Stimulated activated CD4-positive, alpha-beta T cell treated with anti-CD3 and anti-CD28 coated beads, Interleukin-12 subunit alpha, Interleukin-12 subunit beta, amount 100 ng/mL, for 24 hours (primary cell): ENCODE results near the gene KATNIP.

Source experiments
- DNase-seq, 2 experiments: peaks; one replicate each; pipeline ENCODE4 v3.0.0-alpha.2; 2020; ENCODE audit warnings: low read depth in 2 of 2

The KATNIP gene

DNA sequence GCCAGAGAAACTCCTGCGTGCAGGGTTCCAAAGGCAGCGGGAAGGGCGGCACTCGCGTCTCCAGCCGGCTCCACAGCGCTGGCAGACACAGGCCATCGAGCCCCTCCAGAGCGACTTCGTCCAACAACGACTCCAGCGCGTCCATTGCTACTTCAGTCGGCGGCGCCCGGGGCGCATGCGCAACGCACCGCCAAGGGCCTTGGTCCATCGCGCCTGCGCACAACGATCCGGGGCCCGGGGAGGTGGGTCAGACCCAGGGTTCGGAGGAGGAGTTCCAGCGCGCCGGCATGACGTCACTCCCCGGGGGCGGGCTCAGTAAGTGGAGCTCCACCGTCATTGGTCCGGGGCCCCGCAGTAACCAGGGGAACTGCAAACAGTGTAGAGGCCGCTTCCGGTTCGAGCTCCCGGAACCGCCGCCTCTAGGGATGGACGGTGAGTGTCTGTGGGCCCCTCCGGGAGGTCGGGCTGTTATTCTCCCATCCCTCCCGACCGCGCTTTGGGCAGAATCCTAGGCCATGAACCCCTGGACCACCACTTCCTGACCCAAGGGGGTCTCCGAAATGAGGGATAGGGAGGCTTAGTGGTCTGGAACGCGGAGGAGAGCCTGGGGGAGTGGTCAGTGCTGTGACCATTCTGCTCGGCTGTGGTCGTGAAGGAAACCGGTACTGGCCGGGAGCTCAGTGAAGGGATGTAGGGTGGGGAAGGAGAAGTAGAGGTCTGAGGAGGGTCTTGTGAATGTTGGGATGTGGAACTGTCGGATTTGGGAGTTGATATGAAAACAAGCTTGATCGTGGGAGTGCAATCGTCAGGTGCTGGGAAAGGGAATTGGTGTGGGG lies at the start of gene KATNIP, which contains the start of gene GTF3C1:
TSS of gene KATNIP (plus strand) at position 399 of the 836 bp plus-strand sequence. CDS start at position 426, 27 bp downstream.
TSS of gene GTF3C1 (minus strand) at position 168 of the 836 bp plus-strand sequence. CDS start at position 145, 23 bp downstream.
- peak; percentile 100 for DNase-seq

DNA sequence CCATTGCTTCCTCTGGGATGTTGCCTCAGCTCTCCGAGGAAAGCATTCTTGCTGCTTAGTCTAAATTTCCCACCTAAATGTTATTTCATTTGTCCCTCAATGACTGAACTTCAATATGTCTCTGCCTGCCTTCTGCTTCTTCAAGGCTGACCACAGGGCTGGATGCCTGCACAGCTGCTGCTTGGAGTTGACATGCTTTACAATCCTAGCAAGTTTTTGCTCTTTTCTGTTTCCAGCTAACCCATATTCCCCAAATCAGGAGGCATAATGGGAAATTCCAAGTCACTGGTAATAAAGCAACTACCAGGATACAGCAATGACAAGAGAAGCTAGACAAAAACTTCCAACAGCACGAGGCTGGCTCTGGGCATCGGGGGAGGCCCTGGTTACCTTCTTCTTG lies 49.1 kb upstream of the KATNIP start:
- no peak for DNase-seq

DNA sequence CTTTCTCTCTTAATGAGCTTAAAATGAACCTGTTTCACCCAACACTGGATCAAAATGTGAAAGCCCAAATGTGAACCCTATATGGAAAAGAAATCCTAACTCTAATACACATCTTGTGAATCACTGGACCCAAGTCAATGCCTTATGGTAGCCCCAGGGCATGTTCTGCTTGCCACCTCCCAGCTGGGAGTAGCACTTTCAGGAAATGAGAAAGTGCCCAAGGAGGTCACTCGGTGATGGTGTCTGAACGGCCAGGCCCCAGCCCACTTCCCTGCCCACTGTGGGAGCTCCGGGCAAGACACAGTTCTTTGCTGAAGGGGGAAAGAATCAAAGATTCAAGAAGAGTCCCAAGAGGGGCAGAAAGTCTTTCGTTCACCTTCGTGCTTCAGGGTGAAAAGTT lies 46.3 kb upstream of the KATNIP start:
- no peak for DNase-seq

DNA sequence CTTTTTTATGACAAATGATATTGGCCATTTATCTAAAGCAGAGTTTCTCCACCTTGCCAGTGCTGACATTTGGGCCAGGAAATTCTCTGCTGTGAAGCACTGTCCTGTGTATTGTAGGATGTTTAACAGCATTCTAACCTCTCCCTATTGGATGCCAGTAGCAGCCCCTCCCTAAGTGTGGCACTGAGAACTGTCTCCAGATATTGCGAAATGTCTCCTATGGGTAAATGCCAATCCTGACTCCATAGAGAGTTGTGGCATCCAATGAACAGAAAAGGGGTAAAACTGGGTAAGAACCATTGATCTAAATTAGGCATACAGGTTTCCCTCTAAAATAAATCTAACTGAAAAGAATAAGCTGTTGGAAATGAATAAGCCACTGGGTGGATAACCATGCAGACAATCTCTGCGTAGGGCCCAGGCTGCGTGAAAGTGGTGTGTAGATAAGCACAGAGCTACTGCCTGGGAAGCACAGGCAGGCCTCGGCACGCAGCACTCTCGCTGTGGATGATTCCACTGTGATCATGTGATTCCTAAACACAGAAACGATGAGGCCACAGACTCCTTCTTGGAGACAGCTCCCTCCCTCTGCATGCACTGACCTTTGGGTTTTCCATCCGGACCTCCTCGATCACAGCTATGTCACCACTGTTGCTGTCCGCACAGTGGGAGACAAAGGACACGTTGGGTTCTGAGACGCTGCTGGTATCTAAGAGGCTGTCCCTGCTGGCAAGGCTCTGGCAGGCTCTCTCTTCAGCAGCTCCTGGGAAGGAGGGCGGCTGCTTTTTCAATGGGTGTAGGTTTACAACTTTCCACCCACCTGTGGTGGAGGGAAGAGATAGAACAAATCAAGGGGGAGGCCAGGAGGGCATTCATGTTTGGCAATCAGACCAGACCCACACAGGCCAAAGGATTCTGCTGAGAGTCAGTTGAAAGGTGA lies 44.4 kb upstream of the KATNIP start:
- DNase-seq, result no peak

DNA sequence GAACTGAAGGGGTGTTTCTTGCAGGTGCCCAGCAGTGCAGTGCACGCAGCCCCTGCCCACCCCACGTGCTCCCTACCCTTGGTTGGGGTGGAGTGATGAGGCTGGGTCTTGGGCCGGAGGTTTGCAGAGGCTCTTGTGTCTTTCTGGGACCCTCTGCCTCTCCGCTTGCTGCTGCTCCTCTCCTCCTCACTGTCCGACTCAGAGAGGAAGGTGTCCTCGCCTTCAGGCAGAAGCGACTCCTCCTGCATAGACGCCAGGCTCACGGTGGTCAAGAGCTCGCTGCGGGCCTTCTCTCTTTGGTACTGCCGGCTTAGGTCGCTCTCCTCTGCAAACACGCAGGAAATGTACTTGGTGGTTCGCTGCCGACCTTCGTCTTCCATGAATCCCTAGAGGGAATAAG lies 43.2 kb upstream of the KATNIP start:
- no peak for DNase-seq

DNA sequence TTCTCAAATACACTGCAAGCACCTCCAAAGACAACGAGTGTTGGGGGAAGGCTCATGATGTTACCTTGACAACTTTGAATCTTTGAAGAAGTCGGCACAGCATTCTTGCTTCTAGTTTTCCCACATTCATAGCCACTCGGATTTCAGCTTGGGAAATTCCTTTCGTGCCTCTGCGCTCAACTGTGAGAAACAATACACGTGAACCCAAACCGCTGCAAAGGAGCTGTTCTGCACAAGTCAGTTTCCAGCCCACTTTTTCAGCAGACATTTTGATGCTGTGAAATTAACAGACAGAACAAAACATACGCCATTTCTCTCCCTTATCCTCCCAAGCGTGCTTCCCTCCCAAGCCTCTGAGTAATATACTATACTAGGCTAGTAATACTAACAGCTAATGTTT lies 41.5 kb upstream of the KATNIP start:
- DNase-seq, result no peak

DNA sequence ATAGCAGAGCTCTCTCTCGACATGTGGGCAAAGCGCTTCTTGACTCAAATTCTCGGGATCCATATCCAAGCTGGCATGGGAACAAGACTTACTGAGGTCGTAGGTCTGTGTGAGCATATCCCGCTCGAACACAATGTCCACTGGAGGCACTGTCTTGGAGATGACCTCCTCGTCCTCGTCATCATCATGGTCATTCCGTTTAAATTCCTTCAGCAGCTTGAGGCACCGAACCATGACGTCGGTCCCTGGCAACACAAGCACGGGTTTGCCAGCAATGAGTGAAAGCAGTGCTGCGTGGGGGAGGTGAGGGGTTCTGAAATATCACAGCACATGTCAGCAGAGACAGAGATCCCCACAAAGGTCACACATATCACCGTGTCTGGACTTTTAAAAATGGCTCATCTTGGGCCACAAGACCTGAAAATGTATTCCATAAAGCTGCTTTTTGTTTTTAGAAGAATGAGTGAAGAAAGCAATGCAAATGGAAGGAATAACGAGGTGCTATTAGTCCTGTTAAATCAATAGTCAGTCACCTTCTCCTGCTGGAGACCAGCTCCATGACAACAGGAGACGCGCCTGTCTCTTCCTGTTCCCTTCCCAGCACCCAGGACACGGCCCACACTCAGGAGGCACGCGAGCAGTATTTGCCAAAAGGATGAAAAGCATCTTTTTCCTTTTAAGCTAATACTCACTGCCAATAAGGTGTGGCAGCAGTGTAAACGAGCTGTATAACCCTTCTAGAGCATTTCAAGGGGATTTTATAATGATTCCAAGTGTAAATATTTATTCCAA lies 38.1 kb upstream of the KATNIP start:
- DNase-seq, result no peak

DNA sequence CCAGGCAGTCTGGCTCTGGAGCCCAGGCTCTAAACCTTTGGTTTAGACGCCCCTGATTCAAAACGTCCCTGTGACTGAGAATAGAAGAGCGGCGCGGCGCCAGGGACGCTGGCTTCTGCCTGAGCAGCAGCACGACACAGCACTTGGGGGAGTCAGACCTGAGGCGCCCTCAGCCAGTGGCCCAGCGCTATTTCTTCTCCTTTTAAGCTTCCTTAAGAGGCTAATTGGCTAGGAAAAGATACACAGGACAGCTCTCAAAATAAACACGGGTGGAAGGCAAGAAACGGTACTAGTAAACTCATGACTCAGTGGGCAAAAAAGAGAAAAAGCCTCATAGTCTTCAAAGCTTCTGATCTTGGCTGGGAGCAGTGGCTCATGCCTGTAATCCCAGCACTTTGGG lies 35.1 kb upstream of the KATNIP start:
- no peak for DNase-seq

DNA sequence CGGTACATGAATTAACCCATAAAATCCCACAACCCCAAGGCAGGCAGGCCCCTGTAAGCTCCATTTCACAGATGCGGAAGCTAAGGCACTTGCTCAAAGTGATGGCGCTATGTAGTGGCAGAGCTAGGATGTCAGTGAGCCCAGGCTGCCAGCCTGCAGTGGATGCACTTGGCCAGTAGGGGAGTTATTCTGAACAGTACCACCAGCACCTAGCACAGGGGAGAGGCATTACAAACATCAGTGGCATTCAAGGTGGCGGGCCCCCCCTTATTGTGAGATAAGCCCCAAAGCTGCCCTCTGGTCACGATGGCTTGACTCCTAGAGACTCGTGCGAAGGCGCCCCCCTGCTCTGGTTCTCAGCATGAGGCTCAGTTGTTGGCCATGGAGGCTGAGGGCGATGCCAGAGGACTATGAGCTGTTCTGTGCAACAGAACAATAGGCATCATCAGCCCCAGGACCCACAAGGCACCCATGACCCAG lies 34.0 kb upstream of the KATNIP start:
- peak in 1 of 2 experiments; percentile 8 for DNase-seq

DNA sequence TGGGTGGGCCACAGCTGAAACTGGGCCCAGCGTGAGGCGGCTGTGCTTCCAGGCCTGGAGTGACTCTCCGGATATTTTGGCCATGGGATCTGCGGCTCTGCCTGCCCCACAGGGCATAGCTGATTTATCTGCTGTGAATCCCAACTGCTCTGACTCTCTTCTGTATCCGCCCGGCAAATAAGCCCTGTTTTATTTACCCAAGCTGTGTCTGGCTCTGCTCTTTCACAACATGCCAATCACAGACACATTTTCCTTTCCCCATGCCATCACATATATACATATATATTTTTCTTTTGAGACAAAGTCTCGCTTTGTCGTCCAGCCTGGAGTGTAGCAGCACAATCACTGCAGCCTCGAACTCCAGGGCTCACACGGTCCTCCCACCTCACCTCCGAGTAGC lies 33.6 kb upstream of the KATNIP start:
- no peak for DNase-seq

DNA sequence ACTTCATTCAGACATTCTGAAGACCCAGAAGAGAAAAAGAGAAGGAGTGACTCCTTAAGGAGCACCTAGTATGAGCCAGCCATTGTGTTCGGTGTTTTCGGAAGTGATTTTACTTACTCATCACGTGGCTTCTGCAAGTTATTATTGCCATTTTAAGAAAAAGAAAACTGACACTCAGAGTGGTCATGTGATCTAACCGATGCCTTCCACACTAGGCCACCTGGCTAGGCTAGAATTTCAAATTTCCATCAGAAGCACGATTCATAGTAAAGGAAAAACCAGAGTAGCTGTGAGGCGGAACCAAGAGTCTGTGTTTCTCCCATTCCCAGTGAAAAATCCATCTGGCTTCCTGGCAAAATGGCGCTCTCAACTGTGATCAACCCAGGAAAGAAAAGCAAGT lies 32.3 kb upstream of the KATNIP start:
- DNase-seq, result no peak

DNA sequence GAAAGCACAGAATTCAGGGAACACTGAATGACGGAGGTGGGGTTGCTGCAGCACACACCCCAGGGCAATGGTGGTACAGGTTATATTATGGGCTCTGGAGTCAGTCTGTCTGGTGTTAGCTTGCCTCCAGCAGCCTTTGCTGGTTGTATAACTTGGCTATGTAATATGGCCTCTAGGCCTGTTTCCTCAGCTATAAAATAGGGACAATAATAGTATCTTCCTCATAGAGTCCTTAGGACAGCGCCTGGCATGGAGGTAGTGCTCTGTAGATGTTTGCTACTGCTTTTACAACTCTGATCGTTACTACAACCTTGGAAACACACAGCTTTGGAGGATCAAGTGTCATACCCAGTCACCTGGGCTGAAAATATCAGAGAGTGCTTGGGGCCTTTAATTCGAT lies 31.7 kb upstream of the KATNIP start:
- no peak for DNase-seq

DNA sequence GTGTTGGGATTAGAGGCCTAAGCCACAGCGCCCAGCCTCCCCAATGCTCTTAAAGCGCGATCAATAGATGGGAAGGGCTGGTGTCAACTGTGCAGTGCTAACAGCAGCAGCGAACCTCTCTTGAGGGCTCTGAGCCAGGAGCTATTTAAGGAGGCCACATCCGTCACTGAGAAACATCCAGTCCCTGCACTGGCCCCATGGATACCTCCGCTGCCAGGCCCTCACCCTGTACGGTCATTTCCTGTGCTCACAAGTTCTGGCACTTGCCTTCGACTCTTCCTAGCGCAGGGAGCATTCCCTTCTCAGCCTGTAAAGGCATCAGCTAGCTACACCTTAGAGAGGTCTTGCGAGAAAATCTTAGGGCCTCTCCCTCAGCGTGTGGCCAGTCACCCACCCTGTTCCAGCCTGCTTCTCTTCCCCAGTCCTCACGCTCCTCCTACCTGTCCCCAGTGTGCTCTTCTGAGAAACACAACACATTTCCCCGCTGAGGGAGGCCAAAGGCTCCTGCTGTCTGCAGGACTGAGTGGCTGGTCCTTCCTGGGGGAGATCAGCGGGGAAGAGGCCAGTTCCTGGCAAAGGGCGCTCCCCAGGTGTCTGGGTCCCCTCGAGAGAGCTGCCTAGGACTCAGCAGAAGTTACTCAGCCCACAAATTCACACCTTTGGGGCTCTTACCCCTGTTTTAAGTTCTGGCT lies 28.8 kb upstream of the KATNIP start:
- DNase-seq, result no peak

DNA sequence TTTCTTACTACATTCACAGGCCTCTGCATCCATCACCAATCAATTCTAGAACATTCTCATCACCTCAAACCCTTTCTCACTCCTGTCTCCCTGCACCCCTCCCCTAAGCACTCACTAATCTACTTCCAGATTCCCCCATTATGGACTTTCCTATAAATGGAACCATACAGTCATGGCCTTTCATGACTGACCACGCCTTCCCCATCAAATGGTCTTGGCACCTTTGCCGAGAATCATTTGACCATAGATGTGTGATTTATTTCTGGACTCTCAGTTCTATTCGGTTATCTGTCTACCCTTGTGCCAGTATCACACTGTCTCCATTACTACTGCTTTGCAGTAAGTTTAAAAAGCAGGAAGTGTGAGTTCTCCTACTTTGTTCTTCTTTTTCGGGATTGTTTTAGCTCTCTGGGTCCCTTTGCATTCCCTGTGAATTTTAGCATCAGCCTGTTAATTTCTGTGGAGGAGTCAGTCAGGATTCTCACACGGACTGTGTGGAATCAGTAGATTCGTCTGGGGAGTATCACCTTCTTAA lies 27.7 kb upstream of the KATNIP start:
- DNase-seq, result no peak

DNA sequence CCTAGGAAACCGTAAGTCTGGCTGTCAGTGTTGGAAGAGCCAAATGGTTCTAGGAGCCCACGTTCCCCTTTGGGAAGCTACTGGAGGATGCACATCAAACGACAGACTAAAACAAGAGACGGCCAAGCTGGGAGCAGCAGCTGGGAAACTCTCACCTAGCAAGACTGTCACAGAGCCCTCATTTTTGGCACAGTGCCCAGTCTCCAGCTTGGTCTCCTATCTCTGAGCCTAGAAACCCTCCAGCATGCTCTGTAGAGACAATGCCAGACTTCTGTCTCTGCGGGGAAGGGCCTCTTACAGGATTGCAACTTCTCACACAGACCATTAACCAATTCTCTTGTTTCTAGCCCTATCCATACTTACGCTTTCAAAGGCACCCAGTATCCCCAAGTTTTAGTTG lies 23.8 kb upstream of the KATNIP start:
- no peak for DNase-seq

DNA sequence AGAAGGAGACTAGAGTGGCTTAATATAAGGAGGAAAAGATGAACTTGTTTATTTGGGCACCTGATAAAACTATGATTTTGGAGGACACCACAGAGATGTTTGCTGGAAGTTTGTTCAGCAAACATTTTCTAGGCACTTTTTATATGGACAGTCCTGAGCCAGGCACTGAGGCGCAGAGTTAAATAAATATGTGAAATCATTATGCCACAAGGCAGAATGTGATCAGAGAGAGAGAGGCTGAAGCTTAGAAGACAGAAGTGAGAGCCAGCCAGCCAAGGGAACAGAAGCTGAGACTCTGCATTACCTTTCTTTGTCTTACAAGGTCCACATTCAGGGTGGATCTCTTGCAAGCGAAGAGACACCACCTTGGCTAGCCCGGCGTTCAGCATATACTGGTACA lies 21.6 kb upstream of the KATNIP start:
- DNase-seq, result no peak

DNA sequence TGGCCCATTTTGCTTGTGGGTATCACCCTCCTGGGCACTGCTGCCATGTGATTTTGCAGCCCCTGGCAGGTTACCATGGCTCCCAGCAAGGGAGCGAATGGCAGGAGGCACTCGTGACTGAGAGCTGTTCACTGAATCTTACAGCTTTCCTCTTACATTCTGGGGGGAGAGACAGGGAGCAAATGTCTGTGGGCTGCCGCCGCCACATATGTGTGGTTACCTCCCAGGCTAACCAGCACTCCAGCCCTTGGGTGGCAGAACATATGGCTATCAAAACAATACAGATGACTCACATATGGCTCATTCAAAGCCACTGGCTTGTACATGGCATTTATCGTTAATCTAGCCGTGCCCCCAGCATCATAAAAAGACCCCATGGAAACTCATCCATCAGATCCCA lies 20.0 kb upstream of the KATNIP start:
- no peak for DNase-seq

DNA sequence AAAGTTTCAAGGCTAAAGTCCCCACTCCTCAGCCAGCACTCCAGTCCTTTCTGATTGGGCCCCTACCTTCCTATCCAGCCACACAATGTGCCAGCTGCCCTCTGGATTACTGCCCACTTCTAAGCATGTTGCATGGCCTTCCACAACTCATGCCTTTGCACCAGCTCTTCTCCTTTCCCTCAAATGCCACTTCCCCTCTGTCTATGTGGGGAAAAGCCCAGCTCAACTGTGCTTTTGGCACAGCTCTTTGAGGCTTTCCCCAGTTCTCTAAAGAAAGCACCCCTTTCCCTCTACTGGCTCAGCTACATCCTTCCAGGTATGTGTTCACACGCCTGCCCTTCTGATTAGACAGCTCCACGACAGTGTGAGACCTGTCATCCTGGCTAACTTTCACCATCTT lies 18.8 kb upstream of the KATNIP start:
- DNase-seq, result no peak

DNA sequence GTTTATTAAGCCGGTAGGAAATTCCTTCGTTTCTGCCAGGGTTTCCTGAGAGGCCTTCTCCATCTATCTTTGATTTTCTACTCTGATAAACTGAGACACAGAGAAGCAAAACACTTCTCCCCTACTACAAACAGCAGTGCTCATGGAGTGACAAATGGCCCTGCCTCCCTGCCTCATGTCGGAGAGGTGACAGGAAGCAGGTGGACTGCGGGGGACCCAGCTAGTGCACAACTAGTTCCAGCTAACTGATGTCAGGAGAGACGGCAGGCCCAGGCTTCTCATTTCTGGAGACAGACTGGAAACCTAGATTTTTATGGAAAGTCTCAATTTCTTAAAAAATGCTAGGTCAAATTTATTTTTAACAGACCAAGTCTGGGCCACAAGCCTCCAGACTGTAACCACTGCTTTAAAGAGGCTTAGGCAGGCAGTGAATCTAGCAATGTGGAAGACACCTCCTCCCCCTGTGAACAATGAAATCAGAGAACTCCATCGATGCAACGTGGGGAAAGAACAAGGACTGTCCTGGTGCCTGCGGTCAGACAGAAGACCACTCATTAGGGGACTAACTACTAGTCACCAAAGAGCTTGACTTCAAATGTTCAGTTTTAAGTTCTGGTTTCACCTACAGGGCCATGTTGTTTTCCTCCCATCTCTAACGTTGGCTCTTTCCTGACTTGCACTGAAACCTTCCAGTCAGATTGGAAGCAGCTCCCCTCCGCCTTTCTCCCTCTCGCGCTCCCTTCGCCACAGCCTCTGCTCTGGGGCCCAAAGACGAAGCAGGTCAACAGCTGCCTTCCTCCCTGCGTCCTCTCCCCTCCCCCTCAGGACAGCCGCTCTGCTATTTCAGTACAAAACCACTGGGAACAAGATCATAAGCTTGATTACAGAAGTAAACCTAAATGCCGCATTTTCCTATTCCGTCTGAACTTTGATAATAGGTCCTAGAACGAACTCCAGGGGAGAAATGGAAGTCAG lies 17.8 kb upstream of the KATNIP start:
- DNase-seq, result no peak

DNA sequence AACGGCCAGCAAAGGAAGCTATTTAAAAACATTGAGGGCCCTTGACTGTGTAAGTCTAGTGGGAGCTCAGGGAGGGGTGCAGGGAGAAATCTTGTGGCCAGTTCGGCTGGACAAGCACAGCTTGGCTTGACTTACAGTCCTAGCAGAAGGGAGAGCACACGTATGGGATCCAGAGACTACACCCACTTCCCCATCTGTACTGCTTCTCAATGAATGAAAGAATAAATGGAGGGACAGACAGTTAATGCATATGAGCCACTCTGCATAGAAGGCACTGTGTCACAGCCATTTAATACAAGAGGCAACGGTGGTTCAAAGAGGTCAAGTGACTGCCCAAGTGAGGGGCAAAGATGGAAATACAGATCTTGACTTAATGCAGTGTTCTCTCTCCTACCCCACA lies 15.7 kb upstream of the KATNIP start:
- DNase-seq, result no peak
